Measurements from ENCODE around the gene HSPB3.

HSPB3 gene, protein sequence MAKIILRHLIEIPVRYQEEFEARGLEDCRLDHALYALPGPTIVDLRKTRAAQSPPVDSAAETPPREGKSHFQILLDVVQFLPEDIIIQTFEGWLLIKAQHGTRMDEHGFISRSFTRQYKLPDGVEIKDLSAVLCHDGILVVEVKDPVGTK

DNA sequence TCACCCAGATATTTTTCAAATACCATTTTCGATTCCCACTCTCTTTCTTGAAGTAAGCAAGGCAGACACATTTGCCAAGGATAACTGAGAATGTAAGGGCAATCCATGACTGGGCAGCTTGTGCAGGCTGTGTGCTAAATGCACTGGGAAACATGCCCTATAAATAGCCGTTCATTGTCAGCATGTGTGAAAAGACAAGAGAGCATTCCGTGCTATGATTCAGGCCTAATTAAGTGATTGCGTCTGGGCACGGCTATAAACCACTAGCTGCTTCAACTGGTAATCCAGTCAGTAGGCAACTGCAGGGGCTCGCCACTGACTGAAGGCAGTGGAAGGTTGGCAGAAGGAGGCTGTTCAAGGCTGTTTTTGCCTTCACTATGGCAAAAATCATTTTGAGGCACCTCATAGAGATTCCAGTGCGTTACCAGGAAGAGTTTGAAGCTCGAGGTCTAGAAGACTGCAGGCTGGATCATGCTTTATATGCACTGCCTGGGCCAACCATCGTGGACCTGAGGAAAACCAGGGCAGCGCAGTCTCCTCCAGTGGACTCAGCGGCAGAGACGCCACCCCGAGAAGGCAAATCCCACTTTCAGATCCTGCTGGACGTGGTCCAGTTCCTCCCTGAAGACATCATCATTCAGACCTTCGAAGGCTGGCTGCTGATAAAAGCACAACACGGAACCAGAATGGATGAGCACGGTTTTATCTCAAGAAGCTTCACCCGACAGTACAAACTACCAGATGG is at the start of gene HSPB3:
TSS of gene HSPB3 (plus strand) at position 287 of the 745 bp plus-strand sequence. CDS start at position 378, 91 bp downstream.
- Histone ChIP-seq H3K79me2 (ENCODE audit: insufficient read depth, low read length) (no peaks in the 10 kb centered on the region), H3K9ac (ENCODE audit: low read depth, low read length) (no peak within 1 kb of the TSS), H4K20me1 (ENCODE audit: insufficient read depth, low read length) (no peaks in the 10 kb centered on the region), H3K4me1 (ENCODE audit: insufficient read depth, low read length) (no peaks in the 10 kb centered on the region), H3K4me2 (ENCODE audit: insufficient read depth, low read length) (no peak within 1 kb of the TSS), H3K4me3 (ENCODE audit: low read depth in 1 of 2, low read length in 2 of 2) (no peak within 1 kb of the TSS), H3K9me3 (ENCODE audit: insufficient read depth, low read length, severe bottlenecking) (no peaks in the 10 kb centered on the region), H2AFZ (ENCODE audit: low read depth, low read length) (no peak within 1 kb of the TSS), H3K27ac (ENCODE audit: low read length) (no peak within 1 kb of the TSS), H3K27me3 (ENCODE audit: insufficient read depth, low read length, poor library complexity) (peaks cover 5% of the 10 kb centered on the region), H3K36me3 (ENCODE audit: insufficient read depth, low read length) (no peaks in the 10 kb centered on the region)
- TF ChIP-seq EZH2 (IDR thresholded peaks at IDR 0.05; ENCODE audit: borderline replicate concordance, low read depth, low read length, severe bottlenecking): no peak
- TF ChIP-seq, protein P1, sequence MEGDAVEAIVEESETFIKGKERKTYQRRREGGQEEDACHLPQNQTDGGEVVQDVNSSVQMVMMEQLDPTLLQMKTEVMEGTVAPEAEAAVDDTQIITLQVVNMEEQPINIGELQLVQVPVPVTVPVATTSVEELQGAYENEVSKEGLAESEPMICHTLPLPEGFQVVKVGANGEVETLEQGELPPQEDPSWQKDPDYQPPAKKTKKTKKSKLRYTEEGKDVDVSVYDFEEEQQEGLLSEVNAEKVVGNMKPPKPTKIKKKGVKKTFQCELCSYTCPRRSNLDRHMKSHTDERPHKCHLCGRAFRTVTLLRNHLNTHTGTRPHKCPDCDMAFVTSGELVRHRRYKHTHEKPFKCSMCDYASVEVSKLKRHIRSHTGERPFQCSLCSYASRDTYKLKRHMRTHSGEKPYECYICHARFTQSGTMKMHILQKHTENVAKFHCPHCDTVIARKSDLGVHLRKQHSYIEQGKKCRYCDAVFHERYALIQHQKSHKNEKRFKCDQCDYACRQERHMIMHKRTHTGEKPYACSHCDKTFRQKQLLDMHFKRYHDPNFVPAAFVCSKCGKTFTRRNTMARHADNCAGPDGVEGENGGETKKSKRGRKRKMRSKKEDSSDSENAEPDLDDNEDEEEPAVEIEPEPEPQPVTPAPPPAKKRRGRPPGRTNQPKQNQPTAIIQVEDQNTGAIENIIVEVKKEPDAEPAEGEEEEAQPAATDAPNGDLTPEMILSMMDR (IDR thresholded peaks at IDR 0.05; ENCODE audit: borderline replicate concordance, extremely low read depth, low read length, poor library complexity, severe bottlenecking): no peak
- DNase-seq (no peak), ATAC-seq (ENCODE audit: insufficient read depth, low read depth) (no peak)

DNA sequence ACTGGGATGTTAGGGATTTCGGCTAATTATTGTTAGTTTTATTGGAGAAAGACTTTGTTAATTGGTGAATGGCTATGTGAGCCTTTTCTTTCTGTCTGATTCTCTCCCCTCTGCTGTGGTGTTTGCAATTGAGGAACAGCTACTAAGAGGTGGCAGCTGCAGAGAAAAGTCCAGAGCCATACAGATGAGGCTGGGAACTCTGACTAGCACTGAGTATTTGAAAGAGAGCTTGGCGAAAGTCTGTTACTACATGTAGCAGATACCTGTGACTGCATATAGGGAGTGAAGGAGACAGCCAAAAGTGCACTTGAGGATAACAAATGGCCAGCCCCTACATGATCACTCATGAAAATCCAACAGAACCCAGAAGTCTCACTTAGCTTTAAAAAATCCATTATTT is 44.3 kb upstream of the HSPB3 start:
- TF ChIP-seq, protein P1 (IDR thresholded peaks at IDR 0.05; ENCODE audit: borderline replicate concordance, extremely low read depth, low read length, poor library complexity, severe bottlenecking): no peak
- no peak for TF ChIP-seq EZH2 (IDR thresholded peaks at IDR 0.05; ENCODE audit: borderline replicate concordance, low read depth, low read length, severe bottlenecking)
- Histone ChIP-seq H3K9me3 (ENCODE audit: insufficient read depth, low read length, severe bottlenecking) (no peaks in the 10 kb centered on the region), H3K4me3 (ENCODE audit: low read depth in 1 of 2, low read length in 2 of 2) (no peak overlapping the region), H3K27ac (ENCODE audit: low read length) (no peak overlapping the region), H3K27me3 (ENCODE audit: insufficient read depth, low read length, poor library complexity) (peaks cover 3% of the 10 kb centered on the region), H3K4me2 (ENCODE audit: insufficient read depth, low read length) (no peak overlapping the region), H2AFZ (ENCODE audit: low read depth, low read length) (no peak overlapping the region), H4K20me1 (ENCODE audit: insufficient read depth, low read length) (no peaks in the 10 kb centered on the region), H3K4me1 (ENCODE audit: insufficient read depth, low read length) (no peaks in the 10 kb centered on the region), H3K36me3 (ENCODE audit: insufficient read depth, low read length) (no peaks in the 10 kb centered on the region), H3K9ac (ENCODE audit: low read depth, low read length) (no peak overlapping the region), H3K79me2 (ENCODE audit: insufficient read depth, low read length) (no peaks in the 10 kb centered on the region)
- DNase-seq (no peak), ATAC-seq (ENCODE audit: insufficient read depth, low read depth) (no peak)

DNA sequence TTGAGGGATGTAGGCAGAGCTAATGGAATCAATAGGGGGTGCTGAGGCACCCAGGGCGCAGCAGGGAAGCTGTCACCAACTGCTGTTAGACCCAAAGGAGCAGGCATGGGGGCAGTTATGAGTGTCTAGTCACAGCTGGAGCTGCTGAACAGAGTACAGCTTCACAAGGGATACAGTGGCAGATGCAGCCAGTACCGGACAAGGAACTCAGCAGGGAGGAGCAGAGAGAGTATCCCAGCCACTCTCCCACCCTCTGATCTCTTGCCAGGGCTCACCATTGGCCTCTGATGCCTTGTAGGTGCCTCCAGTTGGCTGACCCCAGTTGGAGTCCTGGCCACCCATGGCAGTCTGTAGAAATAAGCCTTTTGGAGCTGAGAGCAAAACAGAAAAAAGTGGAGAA is 42.6 kb upstream of the HSPB3 start:
- no peak overlapping the region for H3K27ac ChIP-seq (ENCODE audit: low read length)
- H3K79me2 ChIP-seq (ENCODE audit: insufficient read depth, low read length): no peaks in the 10 kb centered on the region
- no peak for TF ChIP-seq EZH2 (IDR thresholded peaks at IDR 0.05; ENCODE audit: borderline replicate concordance, low read depth, low read length, severe bottlenecking)
- TF ChIP-seq, protein P1 (IDR thresholded peaks at IDR 0.05; ENCODE audit: borderline replicate concordance, extremely low read depth, low read length, poor library complexity, severe bottlenecking): no peak

More for the DNA sequence above, 42.6 kb upstream of the HSPB3 start:
- ATAC-seq (ENCODE audit: insufficient read depth, low read depth): no peak
- DNase-seq: no peak
- H3K9ac ChIP-seq (ENCODE audit: low read depth, low read length): no peak overlapping the region
- H3K9me3 ChIP-seq (ENCODE audit: insufficient read depth, low read length, severe bottlenecking): no peaks in the 10 kb centered on the region
- no peak overlapping the region for H3K4me2 ChIP-seq (ENCODE audit: insufficient read depth, low read length)
- H3K36me3 ChIP-seq (ENCODE audit: insufficient read depth, low read length): no peaks in the 10 kb centered on the region
- H3K4me1 ChIP-seq (ENCODE audit: insufficient read depth, low read length): no peaks in the 10 kb centered on the region
- no peak overlapping the region for H3K4me3 ChIP-seq (ENCODE audit: low read depth in 1 of 2, low read length in 2 of 2)
- H4K20me1 ChIP-seq (ENCODE audit: insufficient read depth, low read length): no peaks in the 10 kb centered on the region
- no peak overlapping the region for H2AFZ ChIP-seq (ENCODE audit: low read depth, low read length)
- peaks cover 3% of the 10 kb centered on the region for H3K27me3 ChIP-seq (ENCODE audit: insufficient read depth, low read length, poor library complexity)

Data from DND-41 (cell line).